Measurements from ENCODE around the gene ATP6V1F.
A peak's percentile ranks its signal among the peaks of the same experiment; 100 is the strongest.

The ATP6V1F gene, protein sequence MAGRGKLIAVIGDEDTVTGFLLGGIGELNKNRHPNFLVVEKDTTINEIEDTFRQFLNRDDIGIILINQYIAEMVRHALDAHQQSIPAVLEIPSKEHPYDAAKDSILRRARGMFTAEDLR

GRCh38 chr7:128862571-128863432 lies at the start of gene ATP6V1F:
TSS of gene ATP6V1F (plus strand) at chr7:128862856. CDS start at chr7:128862905, 49 bp downstream.
- DNase-seq: peak; percentile 98

DNA sequence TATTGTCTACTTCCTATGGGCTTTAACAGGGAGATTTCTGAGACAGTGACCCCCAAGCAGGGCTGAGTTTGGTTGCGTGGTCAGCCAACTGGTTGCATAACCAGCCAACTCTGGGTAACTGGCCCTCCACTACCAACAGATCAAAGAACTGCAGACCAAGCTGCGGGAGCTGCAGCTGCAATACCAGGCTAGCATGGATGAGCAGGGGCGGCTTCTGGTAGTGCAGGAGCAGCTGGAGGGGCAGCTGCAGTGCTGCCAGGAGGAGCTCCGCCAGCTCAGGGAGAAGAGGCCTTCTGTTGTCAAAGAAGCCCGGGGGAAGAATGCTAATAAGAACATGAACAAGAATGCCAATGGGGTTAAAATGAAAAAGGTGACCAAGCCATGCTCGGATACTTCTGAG lies 48.2 kb upstream of the ATP6V1F start:
- DNase-seq: no peak

DNA sequence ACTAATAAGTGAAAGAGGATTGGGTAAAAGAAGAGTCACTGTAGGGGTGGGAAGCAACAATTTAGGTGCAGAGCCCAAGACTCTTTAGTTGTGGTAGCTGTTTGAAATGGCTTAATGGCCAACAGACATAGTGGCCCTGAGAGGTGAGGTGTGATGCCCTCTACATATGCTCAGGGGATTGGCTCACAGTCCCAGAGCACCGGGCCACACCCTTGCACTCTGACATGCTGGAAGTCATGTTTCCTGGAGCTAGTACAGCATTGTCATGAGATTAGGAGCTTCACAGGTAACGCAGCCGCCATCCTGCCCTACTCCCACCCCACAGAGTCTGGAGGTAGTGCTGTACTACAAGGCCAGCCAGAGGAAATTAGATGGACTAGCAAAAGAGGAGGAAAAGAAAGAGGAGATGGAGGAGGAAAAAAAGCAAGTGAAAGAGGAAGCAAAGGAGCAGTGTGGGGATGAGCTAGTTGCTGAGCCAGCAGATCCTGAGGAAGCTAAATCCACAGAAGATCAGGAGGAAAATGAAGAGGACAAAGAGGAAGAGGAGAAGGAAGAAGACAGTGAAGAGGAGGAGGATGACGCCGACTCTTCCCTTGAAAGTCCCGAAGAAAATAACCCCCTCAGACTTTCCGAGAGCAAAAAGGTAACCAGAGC lies 47.2 kb upstream of the ATP6V1F start:
- DNase-seq: no peak

- no peak for DNase-seq
Observed at GRCh38 chr7:128818694-128819093, 44.0 kb upstream of the ATP6V1F start.

DNA sequence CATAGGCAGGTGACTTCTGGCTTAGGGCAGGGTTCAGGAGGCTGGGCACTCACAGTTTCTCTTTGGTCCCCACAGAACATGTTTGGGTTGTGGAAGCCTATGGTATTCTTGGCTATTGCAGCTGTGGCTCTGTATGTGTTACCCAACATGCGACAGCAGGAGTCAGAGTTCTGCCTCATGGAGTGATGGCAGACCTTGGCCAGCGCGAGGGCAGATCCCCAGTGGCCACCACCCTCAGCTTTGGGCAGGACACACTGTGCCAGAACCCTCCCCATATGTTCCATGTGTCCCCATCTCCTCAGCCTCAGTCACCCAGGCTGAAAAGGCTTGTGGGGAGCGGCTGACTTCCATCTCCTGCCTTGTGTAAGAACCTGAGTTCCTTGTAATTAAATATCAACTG lies 40.9 kb upstream of the ATP6V1F start:
- no peak for DNase-seq

DNA sequence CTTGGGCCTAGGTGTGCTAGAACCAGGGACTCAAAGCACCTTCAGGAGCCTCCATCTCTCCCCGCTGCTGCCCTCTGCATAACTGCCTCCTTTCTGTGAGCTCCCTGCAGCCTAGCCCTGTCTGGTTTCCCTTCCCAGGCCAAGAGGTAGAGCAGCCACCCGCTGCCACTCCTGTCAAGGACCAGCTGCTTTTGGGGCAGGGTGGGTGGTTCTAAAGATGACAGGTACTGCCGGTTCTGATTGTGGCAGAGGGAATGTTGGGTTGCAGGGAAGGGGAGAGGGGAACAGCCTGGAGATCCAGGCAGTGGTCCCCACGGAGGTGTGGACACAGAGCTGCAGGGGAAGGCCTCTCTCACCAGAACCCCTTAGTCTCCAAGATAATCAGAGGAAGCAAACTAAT lies 36.1 kb upstream of the ATP6V1F start:
- no peak for DNase-seq

- DNase-seq: no peak
Observed at GRCh38 chr7:128826916-128827247, 35.8 kb upstream of the ATP6V1F start.

GRCh38 chr7:128827248-128827958 lies 35.3 kb upstream of the ATP6V1F start:
- DNase-seq: no peak

GRCh38 chr7:128827971-128828711 lies 34.5 kb upstream of the ATP6V1F start:
- no peak for DNase-seq

DNA sequence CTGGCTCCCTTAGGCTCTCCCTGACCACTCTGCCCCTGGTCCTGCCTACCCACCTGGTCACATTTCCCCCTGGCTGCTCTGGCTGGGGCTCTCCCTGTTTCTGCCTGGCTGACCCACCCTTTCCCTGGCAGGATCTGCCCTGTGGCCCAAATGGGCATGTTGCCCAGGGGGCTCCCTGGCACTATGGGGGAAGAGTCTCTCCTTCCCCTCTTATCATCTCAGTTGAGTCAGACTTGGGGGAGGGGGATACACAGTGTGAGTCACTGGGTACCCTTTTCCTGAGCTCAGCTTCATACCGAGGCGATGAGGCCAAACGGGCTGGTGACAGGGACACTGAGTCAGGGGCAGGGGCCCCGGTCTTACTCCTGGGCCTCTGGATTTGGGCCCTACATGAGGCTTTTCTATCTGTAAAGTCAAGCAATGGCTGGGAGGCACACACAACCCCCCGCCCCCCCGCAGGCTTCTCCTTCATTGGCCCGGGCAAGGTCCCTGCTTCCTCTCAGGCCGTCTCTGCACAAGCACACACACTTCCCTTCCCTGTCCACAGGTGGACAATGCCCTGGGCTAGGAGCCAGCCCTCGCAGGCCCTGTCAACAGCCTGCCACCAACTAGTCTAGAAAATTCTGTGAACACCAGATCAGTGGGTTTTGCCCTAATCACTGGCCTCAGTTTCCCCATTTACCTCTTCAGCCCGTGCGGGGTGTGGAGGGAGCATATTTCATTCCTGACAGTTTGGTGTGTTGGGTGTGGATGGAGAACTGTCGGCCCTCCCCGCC lies 33.1 kb upstream of the ATP6V1F start:
- DNase-seq: no peak

DNA sequence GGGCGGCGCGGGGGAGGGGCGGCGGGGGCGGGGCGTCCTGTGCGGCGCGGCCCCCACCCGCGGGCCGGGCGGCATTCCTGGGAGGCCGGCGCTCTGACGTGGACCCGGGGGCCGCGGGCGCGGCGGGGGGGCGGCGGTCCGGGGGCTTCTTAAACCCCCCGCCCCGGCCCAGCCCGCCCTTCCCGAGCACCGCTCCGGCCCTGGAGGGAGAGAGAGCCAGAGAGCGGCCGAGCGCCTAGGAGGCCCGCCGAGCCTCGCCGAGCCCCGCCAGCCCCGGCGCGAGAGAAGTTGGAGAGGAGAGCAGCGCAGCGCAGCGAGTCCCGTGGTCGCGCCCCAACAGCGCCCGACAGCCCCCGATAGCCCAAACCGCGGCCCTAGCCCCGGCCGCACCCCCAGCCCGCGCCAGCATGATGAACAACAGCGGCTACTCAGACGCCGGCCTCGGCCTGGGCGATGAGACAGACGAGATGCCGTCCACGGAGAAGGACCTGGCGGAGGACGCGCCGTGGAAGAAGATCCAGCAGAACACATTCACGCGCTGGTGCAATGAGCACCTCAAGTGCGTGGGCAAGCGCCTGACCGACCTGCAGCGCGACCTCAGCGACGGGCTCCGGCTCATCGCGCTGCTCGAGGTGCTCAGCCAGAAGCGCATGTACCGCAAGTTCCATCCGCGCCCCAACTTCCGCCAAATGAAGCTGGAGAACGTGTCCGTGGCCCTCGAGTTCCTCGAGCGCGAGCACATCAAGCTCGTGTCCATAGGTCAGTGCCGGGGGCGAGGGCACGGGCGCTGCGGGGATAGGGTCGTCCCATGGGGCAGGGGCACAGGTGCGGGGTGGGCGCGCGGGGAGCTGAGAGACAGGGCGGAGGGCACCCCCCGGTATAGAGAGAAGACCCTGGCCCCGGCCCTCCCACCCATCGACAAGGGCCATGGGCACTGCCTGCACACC lies 32.2 kb upstream of the ATP6V1F start, which contains the start of gene FLNC:
FLNC (plus strand) TSS at position 176 of the 947 bp plus-strand sequence; CDS start at position 408, 232 bp downstream.
- no peak for DNase-seq

DNA sequence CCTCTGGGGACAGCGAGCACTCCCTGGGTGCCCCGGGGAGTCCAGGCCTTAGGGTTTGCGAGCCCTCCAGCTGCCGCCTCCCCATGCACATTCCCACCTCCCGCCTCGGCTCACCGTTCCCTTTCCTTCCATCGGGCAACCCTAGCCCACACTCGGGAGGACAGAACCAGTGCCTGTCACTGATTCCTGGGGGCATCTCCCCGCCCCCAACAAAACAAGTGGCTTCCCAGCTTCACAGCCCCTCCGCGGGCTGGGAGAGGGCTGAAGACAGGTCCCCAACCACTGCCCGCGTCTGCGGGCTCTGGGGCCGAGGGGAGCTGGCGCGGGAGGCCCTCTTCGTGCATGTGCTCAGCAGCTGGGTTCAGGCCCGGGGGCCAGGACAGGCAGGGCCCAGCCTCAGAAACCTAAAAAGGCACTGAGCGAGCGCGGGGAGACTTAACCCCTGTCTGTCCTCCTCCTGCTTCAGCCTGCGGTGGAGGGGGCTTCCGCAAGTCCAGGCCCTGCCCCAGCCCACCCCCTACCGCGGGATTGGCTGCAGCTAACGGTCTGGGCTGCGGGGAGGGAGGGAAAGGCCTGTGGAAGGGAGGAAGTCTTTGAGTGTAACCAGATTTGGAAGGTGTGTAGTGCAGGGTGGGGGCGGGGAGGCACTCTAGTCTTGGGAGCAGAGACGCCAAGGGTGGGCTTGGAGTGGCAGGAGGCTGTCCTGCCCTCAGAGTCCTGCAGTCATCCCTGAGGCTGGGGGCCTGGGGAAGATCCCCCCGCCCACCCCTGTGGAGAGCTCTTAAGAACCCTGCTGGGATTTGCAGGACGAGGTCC lies 31.3 kb upstream of the ATP6V1F start:
- DNase-seq: no peak

- no peak for DNase-seq
Observed at GRCh38 chr7:128831994-128832879, 30.4 kb upstream of the ATP6V1F start.

DNA sequence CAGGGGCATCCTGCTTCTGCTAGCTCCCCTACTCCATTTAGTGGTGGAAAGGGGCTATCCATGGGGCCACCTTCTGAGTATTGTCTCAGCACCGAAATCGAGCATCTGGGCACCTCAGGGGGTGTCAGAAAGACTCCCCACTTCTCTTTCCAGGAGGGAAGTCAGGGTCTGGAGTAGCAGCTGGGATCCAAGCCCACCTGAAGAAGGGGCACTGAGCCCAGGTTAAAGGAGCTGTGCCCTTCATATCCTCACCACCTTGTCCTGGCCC lies 29.8 kb upstream of the ATP6V1F start:
- DNase-seq: no peak

GRCh38 chr7:128833148-128833945 lies 29.3 kb upstream of the ATP6V1F start:
- DNase-seq: peak; percentile 18

GRCh38 chr7:128833946-128834325 lies 28.7 kb upstream of the ATP6V1F start:
- no peak for DNase-seq

DNA sequence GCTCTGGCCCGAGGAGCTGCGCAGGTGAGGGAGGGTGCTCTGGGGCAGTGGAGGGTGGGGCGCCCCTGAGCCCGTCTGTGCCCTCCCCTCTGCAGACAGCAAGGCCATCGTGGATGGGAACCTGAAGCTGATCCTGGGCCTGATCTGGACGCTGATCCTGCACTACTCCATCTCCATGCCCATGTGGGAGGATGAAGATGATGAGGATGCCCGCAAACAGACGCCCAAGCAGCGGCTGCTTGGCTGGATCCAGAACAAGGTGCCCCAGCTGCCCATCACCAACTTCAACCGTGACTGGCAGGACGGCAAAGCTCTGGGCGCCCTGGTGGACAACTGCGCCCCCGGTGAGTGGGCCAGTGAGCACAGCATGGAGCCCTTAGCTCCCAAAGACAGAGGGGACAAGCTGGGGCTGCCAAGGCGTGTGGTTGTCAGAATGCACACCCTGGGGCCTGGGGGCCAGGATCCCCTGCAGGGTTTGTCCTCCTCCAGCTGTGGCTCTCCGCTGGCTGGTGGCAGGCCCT lies 27.4 kb upstream of the ATP6V1F start:
- DNase-seq: no peak

Data from NCI-H1092 (cell line).